IPS DF 4.7 (cell line): ENCODE measurements around the gene PTPN14.
"Not testable (repeated sequence)": the region's sequence is repeated elsewhere in the genome, so short reads cannot be mapped to it uniquely, and the experiment has no call there.

Experiments
- DNase-seq: peaks from one replicate; pipeline ENCODE4 v3.0.0-alpha.2; 2013; ENCODE audit warnings: low spot score; ENCODE audit errors: extremely low read depth

PTPN14 gene

GRCh38 chr1:214511639-214511998, 39.8 kb downstream of the PTPN14 start:
- DNase-seq = no peak

GRCh38 chr1:214510914-214511638, 40.3 kb downstream of the PTPN14 start:
- DNase-seq = no peak

- DNase-seq = no peak
Observed at GRCh38 chr1:214510477-214510876, 40.9 kb downstream of the PTPN14 start.

- not testable (repeated sequence) for DNase-seq
Observed at GRCh38 chr1:214509622-214510021, 41.8 kb downstream of the PTPN14 start.

- no peak for DNase-seq
Observed at GRCh38 chr1:214506972-214507431, 44.4 kb downstream of the PTPN14 start.

- no peak for DNase-seq
Observed at GRCh38 chr1:214505134-214505533, 46.3 kb downstream of the PTPN14 start.

GRCh38 chr1:214504330-214504729, 47.1 kb downstream of the PTPN14 start:
- no peak for DNase-seq

- no peak for DNase-seq
Observed at GRCh38 chr1:214503553-214503952, 47.8 kb downstream of the PTPN14 start.

GRCh38 chr1:214500340-214501055, 50.9 kb downstream of the PTPN14 start:
- no peak for DNase-seq

- no peak for DNase-seq
Observed at GRCh38 chr1:214499732-214500131, 51.7 kb downstream of the PTPN14 start.

GRCh38 chr1:214498021-214498420, 53.4 kb downstream of the PTPN14 start:
- no peak for DNase-seq

GRCh38 chr1:214496126-214496525, 55.3 kb downstream of the PTPN14 start:
- no peak for DNase-seq

GRCh38 chr1:214494706-214495105, 56.7 kb downstream of the PTPN14 start:
- no peak for DNase-seq

- DNase-seq = not testable (repeated sequence)
Observed at GRCh38 chr1:214494179-214494578, 57.2 kb downstream of the PTPN14 start.

GRCh38 chr1:214493126-214493796, 58.1 kb downstream of the PTPN14 start:
- DNase-seq = no peak

- DNase-seq = no peak
Observed at GRCh38 chr1:214492401-214493075, 58.9 kb downstream of the PTPN14 start.

GRCh38 chr1:214491468-214492146, 59.8 kb downstream of the PTPN14 start:
- DNase-seq = no peak

GRCh38 chr1:214485151-214485550, 66.3 kb downstream of the PTPN14 start:
- no peak for DNase-seq

GRCh38 chr1:214483180-214483579, 68.2 kb downstream of the PTPN14 start:
- not testable (repeated sequence) for DNase-seq

GRCh38 chr1:214481983-214482634, 69.3 kb downstream of the PTPN14 start:
- DNase-seq = not testable (repeated sequence)
